Skin epidermis (tissue), 12 donors: ENCODE data around the gene KRTCAP2.

Source experiments
- H3K27ac ChIP-seq, 21 experiments: fragments of 200-600 bp; sonication (generic) in 11 of 21; one replicate each; pipeline ENCODE4 v1.5.0; 2020; ENCODE audit warnings: mild to moderate bottlenecking in 3 of 21, inconsistent platforms in 2 of 21, moderate library complexity in 2 of 21
- H3K4me3 ChIP-seq, 7 experiments: fragments of 200-600 bp; sonication (generic) in 2 of 7; one replicate each; pipeline ENCODE4 v1.5.0; 2020; ENCODE audit warnings: inconsistent platforms in 2 of 7, mild to moderate bottlenecking in 2 of 7, moderate library complexity in 1 of 7

KRTCAP2 gene

GRCh38 chr1:155185783-155186066, 12.6 kb upstream of the KRTCAP2 start:
- Histone ChIP-seq H3K4me3 (no peak overlapping the region), H3K27ac (peak overlapping the region in 1 of 21 experiments; percentile 49)

GRCh38 chr1:155184835-155185782, 12.0 kb upstream of the KRTCAP2 start:
- peak overlapping the region in 4 of 21 experiments; percentile 21 to 49 (median 32) for H3K27ac ChIP-seq

GRCh38 chr1:155184351-155184811, 11.3 kb upstream of the KRTCAP2 start:
- H3K27ac ChIP-seq: peak overlapping the region in 1 of 21 experiments; percentile 49
- no peak overlapping the region for H3K4me3 ChIP-seq

More at GRCh38 chr1:155184835-155185782, 12.0 kb upstream of the KRTCAP2 start:
- H3K4me3 ChIP-seq: no peak overlapping the region

GRCh38 chr1:155183775-155184221, 10.7 kb upstream of the KRTCAP2 start:
- Histone ChIP-seq H3K4me3 (no peak overlapping the region), H3K27ac (peak overlapping the region in 1 of 21 experiments; percentile 49)

- Histone ChIP-seq H3K4me3 (no peak overlapping the region), H3K27ac (no peak overlapping the region)
These were observed 9.0 kb upstream of the KRTCAP2 start for GRCh38 chr1:155182052-155182550.

- Histone ChIP-seq H3K4me3 (no peak overlapping the region), H3K27ac (no peak overlapping the region)
These were observed 8.4 kb upstream of the KRTCAP2 start for GRCh38 chr1:155181371-155182051.

- Histone ChIP-seq H3K27ac (no peak overlapping the region), H3K4me3 (no peak overlapping the region)
These were observed 6.3 kb upstream of the KRTCAP2 start for GRCh38 chr1:155179112-155180031.

GRCh38 chr1:155178441-155179111, 5.5 kb upstream of the KRTCAP2 start:
- Histone ChIP-seq H3K27ac (no peak overlapping the region), H3K4me3 (no peak overlapping the region)

GRCh38 chr1:155177918-155178281, 4.8 kb upstream of the KRTCAP2 start:
- H3K27ac ChIP-seq: no peak overlapping the region
- no peak overlapping the region for H3K4me3 ChIP-seq

- Histone ChIP-seq H3K4me3 (no peak overlapping the region), H3K27ac (peak overlapping the region in 2 of 21 experiments; percentile 14 to 34)
These were observed 4.3 kb upstream of the KRTCAP2 start for GRCh38 chr1:155177192-155177917.

- Histone ChIP-seq H3K4me3 (no peak overlapping the region), H3K27ac (peak overlapping the region in 2 of 21 experiments; percentile 14 to 34)
These were observed 3.5 kb upstream of the KRTCAP2 start for GRCh38 chr1:155176544-155177071.

GRCh38 chr1:155175927-155176371, 2.8 kb upstream of the KRTCAP2 start:
- Histone ChIP-seq H3K27ac (no peak overlapping the region), H3K4me3 (no peak overlapping the region)

GRCh38 chr1:155175281-155175926, 2.3 kb upstream of the KRTCAP2 start:
- Histone ChIP-seq H3K4me3 (no peak overlapping the region), H3K27ac (peak overlapping the region in 3 of 21 experiments; percentile 91 to 96 (median 93))

GRCh38 chr1:155174324-155175280, 1.5 kb upstream of the KRTCAP2 start:
- Histone ChIP-seq H3K4me3 (peak overlapping the region; percentile 61 to 92 (median 83)), H3K27ac (peak overlapping the region in 12 of 21 experiments; percentile 13 to 96 (median 50))

GRCh38 chr1:155173478-155174323, 597 bp upstream of the KRTCAP2 start, which contains the start of gene TRIM46:
Gene TRIM46, plus strand, starts transcription at chr1:155173849. Its CDS starts 118 bp downstream, at chr1:155173967.
- peak within 1 kb of the TSS; percentile 61 to 92 (median 83) for H3K4me3 ChIP-seq
- peak within 1 kb of the TSS; percentile 77 to 99 (median 93) for H3K27ac ChIP-seq
